NOMO-1 treated with DMSO at 0.1 percent for 48 hours (cell line): ENCODE results near the gene IFI27L1.

Experiments used
- DNase-seq: peaks from one replicate; lab custom pipeline; 2025; ENCODE audit not compliant: unreplicated experiment; lab: John Stamatoyannopoulos, UW

Gene IFI27L1, protein sequence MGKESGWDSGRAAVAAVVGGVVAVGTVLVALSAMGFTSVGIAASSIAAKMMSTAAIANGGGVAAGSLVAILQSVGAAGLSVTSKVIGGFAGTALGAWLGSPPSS

DNA sequence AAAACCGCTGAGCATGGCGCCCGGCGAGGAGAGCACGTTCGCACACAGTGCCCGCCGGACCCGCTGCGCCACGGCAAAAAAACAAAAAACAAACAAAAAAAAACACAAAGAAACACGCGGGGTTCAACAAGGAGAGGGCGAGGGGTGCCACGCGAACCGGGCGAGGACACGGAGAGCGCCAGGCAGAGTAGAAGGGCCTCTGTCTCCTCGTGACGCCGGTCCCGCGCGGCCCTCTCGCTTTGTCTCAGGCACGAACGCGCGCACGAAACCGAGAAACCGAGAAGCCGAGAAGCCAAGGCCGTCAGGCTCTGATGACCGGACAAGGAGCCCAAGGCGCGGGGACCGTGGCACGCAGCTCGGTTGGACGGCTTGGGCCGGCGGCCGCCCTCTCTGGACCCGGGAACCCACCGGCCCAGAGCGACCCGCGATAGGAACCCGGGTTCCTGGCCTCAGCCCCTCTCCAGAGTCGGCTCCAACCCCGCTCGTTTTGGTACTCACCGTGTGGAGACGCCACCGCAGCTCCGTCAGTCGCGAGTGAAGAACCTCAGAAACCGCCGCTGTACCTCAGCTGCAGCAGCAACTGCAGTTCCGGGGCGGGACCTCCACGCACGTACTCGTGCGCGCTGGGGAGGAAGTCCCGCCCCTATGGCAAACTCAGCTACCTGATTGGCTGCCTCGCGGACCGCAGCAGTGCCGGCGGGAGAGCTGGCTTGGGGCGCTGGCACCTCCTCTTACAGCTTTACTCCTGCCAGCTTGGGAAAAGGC is at the start of gene IFI27L1, which contains the start of gene DDX24:
Gene IFI27L1 (plus strand): TSS at position 690 of the 765 bp plus-strand sequence. CDS start 15,628 bp downstream, outside the sequence.
Gene DDX24 (minus strand): TSS at position 582 of the 765 bp plus-strand sequence. CDS start 1,460 bp downstream, outside the sequence.
- DNase-seq, result peak; percentile 93

DNA sequence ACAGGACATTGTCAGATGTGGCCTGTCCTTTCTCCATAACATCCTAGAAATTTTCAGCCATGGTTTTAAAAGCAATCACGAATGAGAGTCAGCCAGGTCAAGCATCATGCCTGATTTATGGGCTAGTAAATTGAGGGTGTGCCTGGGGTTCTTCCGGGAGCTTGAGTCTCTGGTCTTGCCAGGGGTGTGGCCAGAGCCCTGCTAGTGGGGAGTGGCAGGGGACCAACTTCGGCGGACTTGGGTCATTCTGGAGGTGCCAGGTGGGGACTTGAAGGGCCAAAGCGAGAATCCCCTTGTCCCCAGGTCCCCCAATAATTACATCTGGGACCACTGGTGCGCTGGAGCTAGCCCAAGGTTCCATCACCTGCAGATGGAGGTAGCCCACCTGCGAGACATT is 49.2 kb upstream of the IFI27L1 start:
- DNase-seq, result no peak

DNA sequence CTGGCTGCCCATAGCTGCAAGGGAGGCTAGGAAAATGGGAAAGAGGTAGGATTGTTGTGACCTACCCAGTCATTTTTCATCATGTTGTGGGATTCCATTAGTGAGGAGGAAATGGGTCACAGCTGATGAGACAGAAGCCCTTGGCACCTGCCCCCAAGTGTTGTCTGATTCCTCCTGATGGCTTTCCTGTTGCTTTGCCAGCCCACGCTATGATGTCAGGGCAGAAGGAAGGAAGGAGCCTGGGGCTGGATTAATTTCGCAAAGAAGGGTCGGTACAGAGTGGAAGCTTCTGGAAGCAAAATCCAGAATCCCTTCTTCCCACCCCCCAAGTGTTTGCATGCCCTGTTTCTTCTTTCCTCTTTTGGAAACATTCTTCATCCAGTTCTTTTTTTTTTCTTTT is 46.2 kb upstream of the IFI27L1 start:
- DNase-seq, result no peak

DNA sequence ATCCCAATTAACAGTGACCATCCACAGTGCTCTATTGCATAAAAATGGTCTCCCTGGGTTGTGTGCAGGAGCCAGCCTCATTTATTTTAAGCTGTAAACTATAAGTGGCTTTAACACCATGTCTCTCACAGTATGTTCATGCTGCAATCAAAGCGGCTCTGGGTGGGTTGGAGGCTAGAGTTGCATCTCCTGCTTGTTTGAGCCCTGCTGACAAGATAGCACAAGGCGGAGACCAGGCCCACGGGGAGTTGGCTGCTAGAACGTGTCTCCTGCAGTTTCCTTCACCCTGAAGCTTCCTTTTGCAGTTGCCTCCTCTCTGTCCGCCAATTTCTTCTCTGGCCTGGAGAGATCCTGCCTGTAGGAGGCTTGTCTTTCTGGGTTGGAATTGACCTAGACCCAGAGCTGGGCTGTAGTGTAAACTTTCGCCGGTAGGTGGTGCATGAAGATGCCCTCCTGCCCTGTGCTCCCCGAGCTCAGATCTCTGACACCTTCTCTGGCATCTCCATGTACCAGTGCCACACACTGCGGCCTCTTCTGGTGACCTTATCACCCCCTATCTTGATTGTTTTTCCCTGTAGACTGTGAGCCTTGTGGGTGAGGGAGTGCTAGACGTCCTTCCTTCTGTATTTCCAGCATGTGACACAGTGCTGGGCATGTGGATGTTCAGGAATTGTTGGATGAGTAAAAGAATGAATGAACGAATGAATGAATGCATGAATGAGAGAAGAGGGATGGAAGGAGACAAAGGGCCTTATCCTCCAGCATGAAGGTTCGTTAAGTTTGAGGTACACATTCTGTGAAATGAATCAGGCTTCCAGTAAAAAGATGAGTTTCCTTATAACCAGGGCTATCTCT is 44.6 kb upstream of the IFI27L1 start:
- DNase-seq, result peak; percentile 43

DNA sequence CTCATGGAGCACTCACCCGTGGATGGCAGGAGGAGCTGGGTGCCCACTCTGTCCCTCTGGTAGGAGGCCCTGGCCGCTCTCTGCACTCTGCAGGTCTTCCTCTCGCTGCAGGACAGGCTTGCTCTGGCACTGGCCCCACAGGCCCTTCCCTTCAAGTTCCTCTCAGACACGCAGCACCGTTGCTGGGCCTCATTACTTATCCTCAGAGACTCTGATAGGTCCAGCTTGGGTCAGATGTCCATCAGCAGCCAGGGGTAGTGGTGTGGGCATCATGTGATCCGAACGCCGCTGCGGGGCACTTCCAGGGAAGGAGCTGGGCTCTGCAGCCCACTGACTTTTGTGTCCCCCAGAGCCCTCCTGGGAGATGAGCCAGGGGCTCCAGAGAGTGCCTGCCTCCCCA is 43.2 kb upstream of the IFI27L1 start:
- DNase-seq, result no peak

DNA sequence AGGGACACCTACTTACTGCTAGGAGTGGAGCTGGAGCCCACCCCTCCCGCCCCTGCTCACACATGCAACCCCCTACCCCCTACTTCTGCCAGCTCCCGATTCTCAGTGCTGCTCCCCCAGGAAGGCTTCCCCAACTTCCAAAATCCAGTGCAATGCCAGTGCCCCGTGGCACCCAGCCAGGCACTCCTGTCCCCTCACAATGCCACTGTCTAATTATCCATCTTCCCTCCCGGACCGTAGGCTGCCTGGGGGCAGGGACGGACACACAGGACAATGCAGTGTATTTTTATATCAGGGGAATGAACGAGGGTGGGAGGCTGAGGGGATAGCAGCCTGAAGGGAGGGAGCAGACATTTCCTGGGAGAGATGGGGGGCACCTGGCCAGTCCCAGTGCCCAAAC is 42.6 kb upstream of the IFI27L1 start:
- DNase-seq, result no peak

DNA sequence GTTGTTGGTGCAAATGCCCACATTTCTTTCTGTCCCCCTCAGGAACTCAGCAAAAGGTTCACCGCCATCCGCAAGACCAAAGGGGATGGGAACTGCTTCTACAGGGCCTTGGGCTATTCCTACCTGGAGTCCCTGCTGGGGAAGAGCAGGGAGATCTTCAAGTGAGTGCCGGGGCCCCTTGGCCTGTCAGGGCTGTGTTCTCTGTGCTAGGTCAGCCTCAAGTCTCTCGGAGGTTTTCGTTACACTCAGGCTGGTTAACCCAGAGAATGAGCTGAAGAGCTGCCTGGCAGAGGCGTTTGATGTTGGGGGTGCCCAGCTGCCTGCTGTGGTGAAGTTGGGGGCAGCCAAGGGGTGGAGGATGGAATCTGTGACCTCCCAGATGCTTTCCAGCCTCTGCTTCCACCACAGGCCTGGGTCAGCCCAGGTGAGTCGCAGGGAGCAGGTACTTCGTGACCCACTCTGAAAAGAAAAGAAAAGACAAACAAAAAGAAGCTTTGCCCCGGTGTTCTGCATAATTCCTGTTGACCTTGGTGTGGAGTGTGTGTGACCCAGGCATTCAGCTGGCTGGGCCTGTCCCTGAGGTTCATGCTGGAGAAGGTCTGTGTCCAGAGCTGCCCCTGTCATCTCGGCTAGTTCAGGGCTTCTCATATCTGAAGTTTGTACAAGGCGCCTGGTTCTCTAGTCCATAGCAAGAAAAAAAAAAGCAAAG is 42.0 kb upstream of the IFI27L1 start:
- no peak for DNase-seq

DNA sequence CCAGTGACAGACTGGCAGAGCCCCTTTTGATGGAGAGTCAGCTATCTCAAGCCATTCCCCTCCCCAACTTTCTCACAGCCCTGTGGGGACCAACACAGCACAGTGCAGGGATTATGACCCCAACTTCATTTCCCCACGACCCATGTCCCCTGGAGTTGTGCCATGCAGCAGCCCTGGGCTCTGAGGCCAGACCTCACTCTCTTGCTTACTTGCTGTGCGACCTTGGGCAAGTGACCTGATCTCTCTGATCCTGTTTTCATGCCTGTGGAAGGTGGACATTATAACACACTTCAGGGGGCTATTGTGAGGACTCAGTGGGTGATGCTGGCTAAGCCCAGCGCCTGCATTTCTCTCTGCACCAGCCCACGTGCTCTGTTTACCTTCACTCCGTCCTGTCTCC is 40.9 kb upstream of the IFI27L1 start:
- no peak for DNase-seq

DNA sequence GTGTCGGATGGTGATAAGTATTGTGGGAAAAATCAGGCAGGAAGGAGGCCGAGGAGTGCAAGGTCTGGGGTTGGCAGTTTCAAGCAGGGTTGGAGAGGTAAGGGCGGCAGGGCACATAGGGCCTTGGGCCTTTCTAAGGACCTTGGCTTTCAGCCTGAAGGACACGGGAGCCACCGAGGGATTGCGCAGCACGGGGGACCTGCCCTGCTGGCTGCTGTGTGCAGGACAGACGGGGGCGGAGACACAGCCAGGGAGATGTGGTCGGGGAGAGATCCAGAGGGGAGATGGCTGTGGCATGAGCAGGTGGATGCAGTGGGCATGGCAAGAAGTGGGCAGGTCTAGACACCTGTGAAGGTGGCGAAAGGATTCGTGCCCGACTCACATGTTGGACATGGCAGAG is 40.3 kb upstream of the IFI27L1 start:
- no peak for DNase-seq

DNA sequence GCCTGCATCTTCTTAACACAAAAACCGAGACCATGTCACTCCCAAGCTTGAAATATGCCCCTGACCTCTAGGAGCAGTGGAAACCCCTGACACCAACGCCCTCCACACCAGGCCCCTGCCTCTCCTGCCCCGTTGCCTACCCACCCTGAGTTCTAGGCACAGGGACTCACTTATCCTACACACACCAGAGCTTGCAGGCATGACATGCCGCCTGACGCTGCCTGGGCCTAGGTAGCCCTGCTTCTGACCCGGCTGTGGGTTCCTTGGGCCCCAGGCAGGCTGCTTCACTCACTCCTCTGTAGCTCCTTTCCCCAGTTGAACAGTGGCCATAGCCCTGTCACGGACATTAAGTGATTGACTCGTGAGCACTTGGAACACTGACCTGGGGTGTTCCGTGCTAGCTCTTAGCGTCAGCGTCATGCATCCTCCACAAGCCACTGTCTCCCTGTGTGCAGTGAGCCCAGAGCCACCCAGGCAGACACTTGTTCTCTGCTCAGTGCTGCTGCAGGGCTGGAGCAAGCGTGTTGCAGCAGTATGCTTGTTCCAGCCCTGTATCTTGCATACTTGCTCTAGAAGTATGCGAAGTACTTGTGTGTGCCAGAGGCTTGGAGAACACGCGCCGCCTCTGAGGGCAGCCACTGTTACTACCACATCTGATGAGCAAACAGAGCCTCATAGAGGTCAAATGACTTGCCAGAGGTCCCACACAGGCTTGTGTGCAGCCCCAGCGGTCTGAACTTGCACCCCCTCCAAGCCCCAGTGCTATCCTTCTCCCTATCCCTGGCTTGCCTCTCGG is 39.4 kb upstream of the IFI27L1 start:
- no peak for DNase-seq

DNA sequence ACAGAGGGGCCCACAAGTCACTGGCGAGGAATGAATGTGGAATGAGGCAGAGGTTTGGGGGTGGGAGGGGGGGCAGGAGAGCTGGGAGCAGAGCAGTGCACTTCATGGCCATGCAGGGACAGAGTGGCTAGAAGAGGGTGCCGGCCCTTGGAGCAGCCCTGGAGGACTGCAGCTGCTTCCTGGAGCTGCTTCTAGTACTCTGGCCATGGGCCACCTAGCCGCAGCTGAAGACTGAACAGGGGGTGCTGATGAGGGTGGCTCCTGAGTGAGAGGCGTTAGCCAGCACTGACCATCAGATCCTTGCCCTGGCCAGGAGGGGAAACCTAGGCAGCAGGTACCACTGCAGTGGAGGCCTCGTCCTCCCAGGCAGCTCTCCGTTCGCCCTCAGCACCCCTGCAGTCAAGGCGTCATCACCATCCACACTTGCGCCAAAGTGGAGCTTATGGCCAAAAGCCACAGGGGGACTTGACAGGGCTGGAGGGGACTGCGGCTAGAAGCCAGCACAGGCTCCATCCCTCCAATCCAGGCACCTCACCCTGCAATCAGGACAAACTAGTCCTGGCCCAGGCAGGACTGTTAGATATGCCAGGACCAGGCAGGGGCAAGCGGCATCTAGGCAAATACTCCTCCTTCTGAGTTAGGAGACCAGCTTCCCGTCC is 38.5 kb upstream of the IFI27L1 start:
- DNase-seq, result no peak

DNA sequence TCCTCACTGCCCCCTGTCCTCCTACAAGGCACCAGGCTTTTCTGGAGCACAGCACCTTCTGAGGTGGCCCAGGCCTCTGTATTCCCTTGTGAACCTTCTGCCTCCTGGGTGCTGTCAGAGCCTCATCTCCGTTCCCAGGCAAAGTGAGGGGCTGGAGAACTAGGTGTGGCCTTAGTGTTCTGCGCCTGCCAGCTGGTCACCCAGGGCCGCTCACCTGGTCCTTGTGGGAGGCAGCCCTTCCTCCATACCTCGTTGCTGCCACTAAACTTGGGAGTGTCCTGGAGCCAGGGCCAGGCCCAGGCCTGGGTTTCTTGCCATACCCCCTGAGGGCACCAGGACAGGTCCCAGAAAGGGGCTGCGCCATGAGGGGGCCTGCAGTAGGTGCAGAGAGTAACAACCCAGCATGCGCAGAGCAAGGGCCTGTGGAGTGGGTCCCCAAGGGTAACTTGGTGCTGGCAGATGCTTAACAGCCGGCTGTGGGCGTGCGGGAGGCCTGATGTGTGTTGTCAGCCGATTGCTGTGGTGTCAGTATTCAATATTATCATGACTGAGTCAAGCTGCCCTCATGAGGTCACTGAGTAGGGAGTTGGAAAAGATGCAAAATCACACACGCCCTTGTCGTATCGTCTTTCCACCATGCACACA is 37.9 kb upstream of the IFI27L1 start:
- no peak for DNase-seq

DNA sequence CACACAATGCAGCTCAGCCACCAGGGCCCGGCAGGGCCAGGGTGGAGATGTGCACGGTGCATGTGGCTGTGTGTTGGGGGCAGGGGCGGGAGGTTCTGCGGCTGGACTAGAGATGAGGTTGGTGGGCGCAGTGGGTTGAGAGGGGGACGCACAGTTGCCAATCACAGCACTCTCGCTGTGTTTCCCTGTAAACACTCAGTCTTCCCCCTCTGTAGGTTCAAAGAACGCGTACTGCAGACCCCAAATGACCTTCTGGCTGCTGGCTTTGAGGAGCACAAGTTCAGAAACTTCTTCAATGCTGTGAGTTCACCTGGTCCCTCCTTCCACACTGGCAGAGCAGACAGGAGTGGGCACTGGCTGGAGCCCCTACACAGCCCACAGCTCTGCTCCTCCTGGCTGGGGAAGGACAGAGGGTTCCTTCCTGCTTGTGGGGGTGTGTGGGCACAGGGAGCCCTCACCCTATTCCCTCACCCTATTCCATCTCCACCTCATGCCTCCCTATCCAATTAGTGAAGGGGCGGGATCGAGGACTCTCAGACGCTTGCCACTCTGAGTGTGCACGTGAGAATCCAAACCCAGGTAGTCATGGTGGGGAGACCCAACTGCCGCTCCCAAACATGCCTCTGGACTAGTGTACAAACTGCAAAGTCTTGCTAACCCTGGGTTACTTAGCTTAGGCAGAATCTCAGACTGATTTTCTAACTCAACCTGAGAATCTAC is 37.2 kb upstream of the IFI27L1 start:
- no peak for DNase-seq

DNA sequence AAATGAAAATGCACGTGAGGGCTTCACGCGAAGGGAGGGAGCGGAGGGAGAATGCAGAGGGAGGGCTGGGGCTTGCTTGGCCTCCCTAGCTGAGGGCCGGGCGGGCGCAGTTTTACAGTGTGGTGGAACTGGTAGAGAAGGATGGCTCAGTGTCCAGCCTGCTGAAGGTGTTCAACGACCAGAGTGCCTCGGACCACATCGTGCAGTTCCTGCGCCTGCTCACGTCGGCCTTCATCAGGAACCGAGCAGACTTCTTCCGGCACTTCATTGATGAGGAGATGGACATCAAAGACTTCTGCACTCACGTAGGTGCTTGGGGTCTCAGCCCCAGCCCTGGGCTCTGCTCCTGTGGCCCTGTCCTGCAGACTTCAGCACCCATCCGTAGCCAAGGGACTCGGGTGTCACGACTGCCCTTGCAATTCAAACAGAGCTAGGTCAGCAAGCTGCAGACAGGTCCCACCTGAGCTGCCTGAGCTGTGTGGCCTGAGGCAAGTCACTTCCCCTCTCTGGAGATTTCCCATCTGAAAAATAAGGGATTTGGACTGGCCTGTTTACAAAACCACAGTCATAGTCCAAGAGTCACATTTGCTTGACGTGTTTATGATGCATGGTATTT is 36.5 kb upstream of the IFI27L1 start:
- DNase-seq, result no peak

DNA sequence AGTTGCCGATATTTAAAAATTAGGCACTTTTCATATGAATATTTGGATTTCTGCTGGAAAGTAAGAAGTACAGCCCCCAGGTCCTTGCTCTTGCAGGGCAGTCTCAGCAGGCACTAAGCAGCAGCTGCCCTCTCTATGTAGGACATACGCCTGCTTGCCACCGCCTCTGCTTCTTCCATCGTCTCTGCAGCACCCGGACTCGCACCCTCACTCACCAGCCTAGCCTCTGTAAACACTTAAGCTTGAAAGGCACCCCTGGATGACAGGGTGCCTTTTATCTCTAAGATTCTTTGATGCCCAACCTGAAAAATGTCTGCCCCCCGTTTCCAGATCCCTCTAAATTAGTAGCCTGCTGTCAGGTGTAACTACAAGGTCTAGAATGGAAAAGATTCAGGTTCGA is 36.0 kb upstream of the IFI27L1 start:
- no peak for DNase-seq

DNA sequence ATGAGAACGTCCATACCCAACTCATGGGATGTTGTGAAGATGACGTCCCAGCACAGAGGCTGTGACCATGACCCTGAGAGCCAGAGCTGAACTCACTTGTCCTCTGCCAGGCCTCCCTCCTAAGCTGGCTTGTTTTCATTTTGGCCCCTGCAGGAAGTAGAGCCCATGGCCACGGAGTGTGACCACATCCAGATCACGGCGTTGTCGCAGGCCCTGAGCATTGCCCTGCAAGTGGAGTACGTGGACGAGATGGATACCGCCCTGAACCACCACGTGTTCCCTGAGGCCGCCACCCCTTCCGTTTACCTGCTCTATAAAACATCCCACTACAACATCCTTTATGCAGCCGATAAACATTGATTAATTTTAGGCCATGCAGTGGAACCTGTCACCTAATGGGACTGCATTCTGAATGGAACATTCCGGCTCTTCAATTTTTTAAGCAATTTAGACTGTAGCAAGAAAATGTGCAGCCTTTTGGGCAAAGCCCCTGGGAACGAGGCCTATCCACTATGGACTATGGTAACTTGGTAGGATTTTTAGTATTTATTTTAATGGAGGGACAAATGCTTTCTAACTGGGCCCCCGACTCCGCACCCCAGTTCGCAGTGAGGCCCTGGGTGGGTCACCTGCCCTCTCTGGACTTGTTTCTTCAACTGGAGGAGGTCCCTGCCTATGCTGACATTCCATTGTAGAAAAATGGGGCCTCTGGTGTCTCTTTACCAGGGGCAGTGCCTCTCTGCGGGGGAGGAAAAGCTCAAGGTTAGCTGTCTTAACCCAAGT is 35.4 kb upstream of the IFI27L1 start:
- no peak for DNase-seq

DNA sequence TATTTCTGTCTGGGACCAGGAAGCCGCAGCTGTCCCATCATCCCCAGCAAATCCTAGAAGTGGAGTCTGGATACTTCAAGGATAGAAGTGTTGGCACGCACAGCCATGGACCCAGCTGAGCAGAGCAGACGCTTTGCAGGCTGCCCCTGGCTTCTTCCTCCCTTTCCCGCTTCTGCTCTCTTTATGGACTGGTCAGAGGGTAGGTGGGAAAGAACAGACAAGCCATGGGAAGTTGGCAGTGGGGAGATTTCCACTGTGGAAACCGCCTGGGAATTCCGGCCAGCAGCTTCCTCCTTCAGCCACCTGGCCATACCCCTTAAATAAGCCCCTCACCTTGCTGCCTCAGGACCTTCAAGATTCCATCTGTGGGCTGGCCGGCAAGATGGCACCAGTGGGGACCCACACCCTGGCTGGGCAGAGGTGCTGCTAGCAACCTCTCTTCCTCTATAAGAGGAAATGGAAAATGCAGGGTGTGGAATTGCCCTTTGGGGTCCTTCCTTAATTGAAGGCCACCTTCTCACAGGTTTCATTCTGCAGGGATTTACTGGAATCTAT is 34.3 kb upstream of the IFI27L1 start:
- no peak for DNase-seq
